ENCODE measurements around the gene FAM13A. TPM values are rescaled to one million over a fixed set of nuclear protein-coding genes. Genes with fewer than 3 reads are reported as not detected.

FAM13A gene
- total and polyA plus RNA-seq, 2 of the 4 experiments (the other 2 are of a cell fraction): 13.1 to 22.0 TPM

GRCh38 chr4:89101256-89102161 is 44.5 kb upstream of the FAM13A start:
- Histone ChIP-seq H3K56ac (ENCODE audit: extremely low read depth, insufficient read depth, low read length) (no peak overlapping the region), H2BK15ac (ENCODE audit: low read depth, low read length) (no peak overlapping the region), H3K36me3 (ENCODE audit: control insufficient read depth, insufficient read depth, low read length) (no peaks in the 10 kb centered on the region), H3K4me1 (ENCODE audit: control insufficient read depth, insufficient read depth, low read length) (no peaks in the 10 kb centered on the region), H3K23ac (ENCODE audit: low read depth, low read length) (no peak overlapping the region), H3K4me3 (ENCODE audit: insufficient read depth, low read depth, low read length) (no peak overlapping the region), H4K8ac (ENCODE audit: low read depth in 2 of 2, low read length in 2 of 2) (no peak overlapping the region), H3K9me1 (ENCODE audit: insufficient read depth, low read length) (no peaks in the 10 kb centered on the region; the same call in 1 of the 2 replicates), H2BK120ac (ENCODE audit: low read depth, low read length) (no peak overlapping the region), H3K9ac (ENCODE audit: low read depth, low read length) (no peak overlapping the region), H2BK5ac (ENCODE audit: low read depth, low read length, poor library complexity, severe bottlenecking) (no peak overlapping the region), H4K5ac (ENCODE audit: low read depth, low read length) (no peak overlapping the region), H4K20me1 (ENCODE audit: insufficient read depth, low read length) (no peaks in the 10 kb centered on the region), H2AFZ (replicated peaks; ENCODE audit: low read length, poor library complexity) (no peak overlapping the region), H2AK9ac (replicated peaks; ENCODE audit: low read depth, low read length, poor library complexity) (no peak overlapping the region), H3K79me1 (ENCODE audit: low read depth in 1 of 2, low read length in 2 of 2) (no peaks in the 10 kb centered on the region), H2BK20ac (ENCODE audit: low read depth, low read length) (no peak overlapping the region), H3K4ac (ENCODE audit: low read depth, low read length) (no peak overlapping the region), H4K91ac (ENCODE audit: insufficient read depth, low read depth, low read length) (no peak overlapping the region), H3K14ac (replicated peaks; ENCODE audit: low read depth, low read length) (no peak overlapping the region), H2AK5ac (ENCODE audit: low read depth, low read length) (no peak overlapping the region), H3K27ac (ENCODE audit: insufficient read depth, low read length) (no peak overlapping the region), H3K18ac (ENCODE audit: low read depth, low read length) (no peak overlapping the region), H3K9me3 (ENCODE audit: control insufficient read depth, insufficient read depth, low read length) (no peaks in the 10 kb centered on the region), H3K4me2 (ENCODE audit: low read depth, low read length) (no peak overlapping the region), H3K27me3 (ENCODE audit: control insufficient read depth, insufficient read depth, low read length) (peaks cover 16% of the 10 kb centered on the region)
- ChIA-PET CTCF (interaction anchor here (0.6 kb wide), 1 partner anchor 395 kb away, joined by 3 read pairs; no protein-coding TSS in a partner anchor), POLR2A (ENCODE audit: unreplicated experiment) (no interaction called here)
- WGBS, 2 experiments (ENCODE audit: extremely low coverage in 2 of 2, insufficient read length in 1 of 2): 97 to 100% methylated on average over 1 to 4 of the region's 11 CpGs
- no peak for ATAC-seq (ENCODE audit: low read depth)
- intact Hi-C loops (cut with micrococcal nuclease) (no loop called here), dilution Hi-C loops (cut with HindIII; ENCODE audit: low sequenced_read_pairs, unreplicated experiment) (no loop called here), in situ Hi-C loops (cut with MboI; ENCODE audit: low sequenced_read_pairs) (no loop called here)
- TF ChIP-seq MAFK (IDR thresholded peaks at IDR 0.05; ENCODE audit: low read depth, low read length) (no peak), SMC3 (IDR thresholded peaks at IDR 0.05; ENCODE audit: low read depth, low read length) (no peak), CHD1 (IDR thresholded peaks at IDR 0.05; ENCODE audit: low read depth, low read length) (no peak), NFE2L2 (IDR thresholded peaks at IDR 0.05; ENCODE audit: low read depth, low read length) (no peak), CEBPB (IDR thresholded peaks at IDR 0.05; ENCODE audit: low read depth, low read length) (no peak), MAZ (IDR thresholded peaks at IDR 0.05; ENCODE audit: borderline replicate concordance, low read depth, low read length) (no peak)
- TF ChIP-seq, protein P1, sequence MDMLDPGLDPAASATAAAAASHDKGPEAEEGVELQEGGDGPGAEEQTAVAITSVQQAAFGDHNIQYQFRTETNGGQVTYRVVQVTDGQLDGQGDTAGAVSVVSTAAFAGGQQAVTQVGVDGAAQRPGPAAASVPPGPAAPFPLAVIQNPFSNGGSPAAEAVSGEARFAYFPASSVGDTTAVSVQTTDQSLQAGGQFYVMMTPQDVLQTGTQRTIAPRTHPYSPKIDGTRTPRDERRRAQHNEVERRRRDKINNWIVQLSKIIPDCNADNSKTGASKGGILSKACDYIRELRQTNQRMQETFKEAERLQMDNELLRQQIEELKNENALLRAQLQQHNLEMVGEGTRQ (IDR thresholded peaks at IDR 0.05; ENCODE audit: low read depth, low read length): no peak
- TF ChIP-seq, protein P2, sequence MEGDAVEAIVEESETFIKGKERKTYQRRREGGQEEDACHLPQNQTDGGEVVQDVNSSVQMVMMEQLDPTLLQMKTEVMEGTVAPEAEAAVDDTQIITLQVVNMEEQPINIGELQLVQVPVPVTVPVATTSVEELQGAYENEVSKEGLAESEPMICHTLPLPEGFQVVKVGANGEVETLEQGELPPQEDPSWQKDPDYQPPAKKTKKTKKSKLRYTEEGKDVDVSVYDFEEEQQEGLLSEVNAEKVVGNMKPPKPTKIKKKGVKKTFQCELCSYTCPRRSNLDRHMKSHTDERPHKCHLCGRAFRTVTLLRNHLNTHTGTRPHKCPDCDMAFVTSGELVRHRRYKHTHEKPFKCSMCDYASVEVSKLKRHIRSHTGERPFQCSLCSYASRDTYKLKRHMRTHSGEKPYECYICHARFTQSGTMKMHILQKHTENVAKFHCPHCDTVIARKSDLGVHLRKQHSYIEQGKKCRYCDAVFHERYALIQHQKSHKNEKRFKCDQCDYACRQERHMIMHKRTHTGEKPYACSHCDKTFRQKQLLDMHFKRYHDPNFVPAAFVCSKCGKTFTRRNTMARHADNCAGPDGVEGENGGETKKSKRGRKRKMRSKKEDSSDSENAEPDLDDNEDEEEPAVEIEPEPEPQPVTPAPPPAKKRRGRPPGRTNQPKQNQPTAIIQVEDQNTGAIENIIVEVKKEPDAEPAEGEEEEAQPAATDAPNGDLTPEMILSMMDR (conservative IDR thresholded peaks at IDR 0.05; ENCODE audit: low read depth, low read length): no peak
- no peak for DNase-seq
- BruUV-seq (replicated peaks): no TSS peak

All from IMR-90 (cell line).